Inflammatory macrophage (primary cell): ENCODE data around the gene ALG11.

Experiments
- DNase-seq, 2 donors: peaks; one replicate each; pipeline ENCODE4 v3.0.0-alpha.2; 2020 to 2022

The ALG11 gene

GRCh38 chr13:51997641-51998330 lies 14.4 kb upstream of the ALG11 start:
- no peak for DNase-seq

- DNase-seq: no peak
Observed at GRCh38 chr13:51998723-51999509, 13.3 kb upstream of the ALG11 start.

- no peak for DNase-seq
Observed at GRCh38 chr13:51999510-51999911, 12.7 kb upstream of the ALG11 start.

GRCh38 chr13:51999921-52000320 lies 12.3 kb upstream of the ALG11 start:
- DNase-seq: no peak

GRCh38 chr13:52001120-52001731 lies 11.0 kb upstream of the ALG11 start:
- peak; percentile 35 to 52 for DNase-seq

- no peak for DNase-seq
Observed at GRCh38 chr13:52002361-52002760, 9.8 kb upstream of the ALG11 start.

GRCh38 chr13:52003541-52003940 lies 8.7 kb upstream of the ALG11 start:
- DNase-seq: no peak

- DNase-seq: no peak
Observed at GRCh38 chr13:52004511-52005170, 7.6 kb upstream of the ALG11 start.

- DNase-seq: no peak
Observed at GRCh38 chr13:52005841-52006522, 6.2 kb upstream of the ALG11 start.

GRCh38 chr13:52006523-52007245 lies 5.5 kb upstream of the ALG11 start:
- no peak for DNase-seq

GRCh38 chr13:52009946-52010345 lies 2.3 kb upstream of the ALG11 start:
- no peak for DNase-seq

GRCh38 chr13:52010890-52011631 lies 1.1 kb upstream of the ALG11 start, which contains the start of gene ATP7B:
Gene ATP7B, minus strand, starts transcription at chr13:52011450. Its CDS starts 113 bp downstream, at chr13:52011337.
- no peak for DNase-seq

GRCh38 chr13:52012512-52012836 lies 276 bp downstream of the ALG11 start:
- DNase-seq: no peak

GRCh38 chr13:52016296-52016695 lies 4.1 kb downstream of the ALG11 start:
- no peak for DNase-seq

- DNase-seq: no peak
Observed at GRCh38 chr13:52020191-52020590, 8.0 kb downstream of the ALG11 start.

- DNase-seq: no peak
Observed at GRCh38 chr13:52022356-52022755, 10.2 kb downstream of the ALG11 start.

- DNase-seq: no peak
Observed at GRCh38 chr13:52024481-52024880, 12.3 kb downstream of the ALG11 start, which contains the start of gene UTP14C. Gene UTP14C, plus strand, starts transcription at chr13:52024691. Its CDS starts 4,114 bp downstream, at chr13:52028805.

- no peak for DNase-seq
Observed at GRCh38 chr13:52025475-52026245, 13.5 kb downstream of the ALG11 start.

- no peak for DNase-seq
Observed at GRCh38 chr13:52026246-52026626, 14.0 kb downstream of the ALG11 start.

- no peak for DNase-seq
Observed at GRCh38 chr13:52027832-52028231, 15.6 kb downstream of the ALG11 start.
